Astrocyte (in vitro differentiated cells and primary cell): ENCODE data around the gene SMARCD1. TPM values are rescaled to one million over a fixed set of nuclear protein-coding genes. Genes with fewer than 3 reads are reported as not detected.

Source experiments
- DNase-seq: peaks from one replicate; pipeline ENCODE4 v3.0.0-alpha.2; 2010; ENCODE audit warnings: low read depth
- FAIRE-seq: peaks from 2 replicates; lab custom pipeline; 2011; peaks lifted over from hg19 to GRCh38; lab: Jason Lieb, UNC
- H2AFZ ChIP-seq: 2 replicates; pipeline ENCODE4 v1.6.0; 2012; ENCODE audit warnings: low read depth, low read length, inconsistent platforms
- H3K27ac ChIP-seq: 2 replicates; pipeline ENCODE4 v1.5.1; 2011; ENCODE audit warnings: low read depth, low read length, inconsistent platforms
- H3K27me3 ChIP-seq: 2 replicates; pipeline ENCODE4 v1.6.0; 2011; ENCODE audit warnings: low read length, inconsistent platforms; ENCODE audit not compliant: insufficient read depth
- H3K36me3 ChIP-seq: 2 replicates; pipeline ENCODE4 v1.5.1; 2011; ENCODE audit warnings: low read length, inconsistent platforms; ENCODE audit not compliant: insufficient read depth
- H3K4me1 ChIP-seq: 2 replicates; pipeline ENCODE4 v1.5.1; 2011; ENCODE audit warnings: low read length, inconsistent platforms; ENCODE audit not compliant: insufficient read depth
- H3K4me2 ChIP-seq: 2 replicates; pipeline ENCODE4 v1.6.0; 2012; ENCODE audit warnings: low read length, inconsistent platforms
- H3K4me3 ChIP-seq: 2 replicates; pipeline ENCODE4 v1.5.1; 2011; ENCODE audit warnings: low read depth, mild to moderate bottlenecking, low read length, inconsistent platforms; ENCODE audit not compliant: insufficient read depth
- H3K79me2 ChIP-seq: 2 replicates; pipeline ENCODE4 v1.6.0; 2012; ENCODE audit warnings: mild to moderate bottlenecking, low read length, inconsistent platforms; ENCODE audit not compliant: insufficient read depth
- H3K9ac ChIP-seq: 2 replicates; pipeline ENCODE4 v1.6.0; 2012; ENCODE audit warnings: mild to moderate bottlenecking, low read length, inconsistent platforms
- H3K9me3 ChIP-seq: 2 replicates; pipeline ENCODE4 v1.5.1; 2012; ENCODE audit warnings: low read depth, mild to moderate bottlenecking, low read length, inconsistent platforms; ENCODE audit not compliant: insufficient read depth
- H4K20me1 ChIP-seq: 2 replicates; pipeline ENCODE4 v1.6.0; 2012; ENCODE audit warnings: low read length, inconsistent platforms; ENCODE audit not compliant: insufficient read depth
- H3K27ac Mint-ChIP-seq: one replicate; pipeline ENCODE4 v1.8.0; 2021; ENCODE audit warnings: mild to moderate bottlenecking, mixed read lengths; ENCODE audit not compliant: unreplicated experiment
- H3K27me3 Mint-ChIP-seq: one replicate; pipeline ENCODE4 v1.8.0; 2021; ENCODE audit warnings: low read depth, mixed read lengths; ENCODE audit not compliant: unreplicated experiment
- H3K36me3 Mint-ChIP-seq: one replicate; pipeline ENCODE4 v1.8.0; 2021; ENCODE audit warnings: low read depth, mixed read lengths; ENCODE audit not compliant: unreplicated experiment
- H3K4me1 Mint-ChIP-seq: one replicate; pipeline ENCODE4 v1.8.0; 2021; ENCODE audit warnings: low read depth, mixed read lengths; ENCODE audit not compliant: unreplicated experiment
- H3K4me3 Mint-ChIP-seq: one replicate; pipeline ENCODE4 v1.8.0; 2021; ENCODE audit warnings: mild to moderate bottlenecking, moderate library complexity, mixed read lengths; ENCODE audit not compliant: unreplicated experiment
- H3K9me3 Mint-ChIP-seq: one replicate; pipeline ENCODE4 v1.8.0; 2021; ENCODE audit warnings: mild to moderate bottlenecking, mixed read lengths; ENCODE audit not compliant: unreplicated experiment
- CTCF ChIP-seq: IDR thresholded peaks from 2 replicates; pipeline ENCODE4 v1.5.1; 2011; ENCODE audit warnings: low read depth, mild to moderate bottlenecking, inconsistent platforms, low read length, moderate library complexity; ENCODE audit not compliant: insufficient read depth
- EZH2 ChIP-seq: IDR thresholded peaks from 2 replicates; pipeline ENCODE4 v1.6.1; 2012; ENCODE audit warnings: mild to moderate bottlenecking, low read length, inconsistent platforms; ENCODE audit not compliant: insufficient read depth
- total RNA-seq: library from RNA; stranded (reverse); gene quantifications from 2 replicates; pipeline ENCODE4 v1.2.1, GENCODE V29; 2021

Gene SMARCD1
- total RNA-seq, 1 donor from 2014 or later, result 64.4 TPM

- Histone ChIP-seq H3K36me3 (no peaks in the 10 kb centered on the region), H3K9ac (no peak overlapping the region), H3K79me2 (no peaks in the 10 kb centered on the region), H2AFZ (no peak overlapping the region), H3K27ac (no peak overlapping the region), H3K4me1 (peaks cover 20% of the 10 kb centered on the region), H4K20me1 (peaks cover 4% of the 10 kb centered on the region), H3K4me3 (no peak overlapping the region), H3K27me3 (peaks cover 6% of the 10 kb centered on the region), H3K4me2 (no peak overlapping the region), H3K9me3 (no peaks in the 10 kb centered on the region)
- Mint-ChIP-seq H3K9me3 (peaks cover 3% of the 10 kb centered on the region), H3K36me3 (peaks cover 25% of the 10 kb centered on the region), H3K27me3 (peaks cover 46% of the 10 kb centered on the region), H3K27ac (no peak overlapping the region), H3K4me3 (no peak overlapping the region), H3K4me1 (peaks cover 20% of the 10 kb centered on the region)
- FAIRE-seq, result no peak
- TF ChIP-seq CTCF (no peak), EZH2 (no peak)
- no peak for DNase-seq
These were observed 24.0 kb upstream of the SMARCD1 start for GRCh38 chr12:50061171-50061570.

GRCh38 chr12:50061946-50062686 is 23.0 kb upstream of the SMARCD1 start:
- Histone ChIP-seq H3K9me3 (no peaks in the 10 kb centered on the region), H3K4me2 (peak overlapping the region; percentile 3), H4K20me1 (no peaks in the 10 kb centered on the region), H3K9ac (no peak overlapping the region), H2AFZ (no peak overlapping the region), H3K27ac (no peak overlapping the region), H3K27me3 (no peaks in the 10 kb centered on the region), H3K79me2 (no peaks in the 10 kb centered on the region), H3K4me3 (no peak overlapping the region), H3K4me1 (peaks cover 21% of the 10 kb centered on the region), H3K36me3 (no peaks in the 10 kb centered on the region)
- DNase-seq (peak; percentile 58), FAIRE-seq (no peak)
- Mint-ChIP-seq H3K36me3 (peaks cover 23% of the 10 kb centered on the region), H3K27ac (no peak overlapping the region), H3K9me3 (peaks cover 3% of the 10 kb centered on the region), H3K4me1 (peaks cover 13% of the 10 kb centered on the region), H3K4me3 (no peak overlapping the region), H3K27me3 (peaks cover 38% of the 10 kb centered on the region)
- no peak for TF ChIP-seq CTCF
- no peak for TF ChIP-seq EZH2
